Gastrocnemius medialis (tissue), 4 donors: ENCODE data around the gene MSTN. TPM values are rescaled to one million over a fixed set of nuclear protein-coding genes. Genes with fewer than 3 reads are reported as not detected.
A peak's percentile ranks its signal among the peaks of the same experiment; 100 is the strongest.

ENCODE experiments used
- ATAC-seq, 2 donors: fragments of 150-250 bp; one replicate each; pipeline ENCODE4 v1.9.1; 2016
- DNase-seq, 2 donors: peaks; one replicate each; pipeline ENCODE4 v3.0.0-alpha.2; 2019
- H3K27ac ChIP-seq, 4 donors: fragments of 200-600 bp; sonication (generic); 1 replicate in 1 of 4; 2 replicates in 3 of 4; pipeline ENCODE4 v1.5.1; 2016 to 2018; ENCODE audit warnings: mild to moderate bottlenecking in 2 of 4, moderate library complexity in 1 of 4
- H3K27me3 ChIP-seq, 3 donors: fragments of 200-600 bp; sonication (generic) in 2 of 3; 1 replicate in 1 of 3; 2 replicates in 2 of 3; pipeline versions ENCODE4 v1.5.1 to v1.6.0; 2016 to 2019; ENCODE audit warnings: mild to moderate bottlenecking in 1 of 3, moderate library complexity in 1 of 3
- H3K36me3 ChIP-seq, 2 donors: fragments of 200-600 bp; sonication (generic) in 1 of 2; one replicate each; pipeline ENCODE4 v1.5.1; 2017 to 2018
- H3K4me1 ChIP-seq, 2 donors: fragments of 200-600 bp; sonication (generic) in 1 of 2; one replicate each; pipeline ENCODE4 v1.5.1; 2016 to 2017; ENCODE audit warnings: mild to moderate bottlenecking in 2 of 2
- H3K4me3 ChIP-seq, 4 donors: fragments of 200-600 bp; sonication (generic) in 3 of 4; 1 replicate in 1 of 4; 2 replicates in 3 of 4; pipeline ENCODE4 v1.5.1; 2016 to 2019; ENCODE audit warnings: mild to moderate bottlenecking in 2 of 4
- H3K9me3 ChIP-seq, 3 donors: fragments of 200-600 bp; sonication (generic) in 2 of 3; 1 replicate in 1 of 3; 2 replicates in 2 of 3; pipeline ENCODE4 v1.5.1; 2016 to 2019
- POLR2A ChIP-seq, 2 donors: fragments of 450-650 bp; IDR thresholded peaks; one replicate each; pipeline ENCODE4 v1.6.1; 2017; ENCODE audit warnings: antibody characterized with exemption in 2 of 2, mild to moderate bottlenecking in 2 of 2, moderate library complexity in 2 of 2
- in situ Hi-C, 4 donors: fragments of 200-750 bp; cut with MboI; loops; one replicate each; pipeline versions ENCODE4 v1.15.0 to v1.8.0; 2017; ENCODE audit warnings: low sequenced_read_pairs in 4 of 4
- intact Hi-C: fragments of 100-400 bp; cut with DNase I; formaldehyde crosslinking; loops from one replicate; pipeline ENCODE4 v1.15.1; 2023; ENCODE audit warnings: low total_unique reads
- total RNA-seq, 4 donors: library from RNA; depleted of rRNA; stranded (reverse); fragments of >200 nt; gene quantifications; one replicate each; pipeline versions ENCODE4 v1.1.0 to v1.2.3, GENCODE V29; 2016
- TF ChIP-seq, protein P1 (sequence below), 5 experiments: fragments of 450-650 bp in 3 of 5; fragments of 200-600 bp in 2 of 5; sonication (generic) in 2 of 5; IDR thresholded peaks in 4 of 5; conservative IDR thresholded peaks in 1 of 5; 1 replicate in 4 of 5; 2 replicates in 1 of 5; pipeline ENCODE4 v1.5.1; 2016 to 2019; ENCODE audit warnings: antibody characterized with exemption in 5 of 5, mild to moderate bottlenecking in 3 of 5, moderate library complexity in 3 of 5

MSTN gene
- total RNA-seq, 4 donors from 2014 or later = 0.11 to 6.2 (median 1.2) TPM

- no peaks in the 10 kb centered on the region for H3K9me3 ChIP-seq
- no peak overlapping the region for H3K4me3 ChIP-seq
- ATAC-seq = no peak
- peaks cover 0 to 6% of the 10 kb centered on the region in 2 donors for H3K4me1 ChIP-seq
- H3K27ac ChIP-seq = no peak overlapping the region
- intact Hi-C loops = loop anchor here (5.0 to 10.0 kb wide), 2 partner anchors 316 to 404 kb away; partner anchors contain the start of gene ASNSD1
- in situ Hi-C loops = loop anchor here in 2 of 4 donors (10.0 to 25.0 kb wide), 2 partner anchors 274 to 281 kb away; partner anchors contain the start of genes ORMDL1 (in 1 of the 2) and PMS1 (in 1 of the 2)
- no peak for DNase-seq
- no peak for TF ChIP-seq POLR2A (IDR thresholded peaks at IDR 0.05)
- H3K27me3 ChIP-seq = no peaks in the 10 kb centered on the region
- no peaks in the 10 kb centered on the region for H3K36me3 ChIP-seq
Observed at GRCh38 chr2:190068764-190069163, 6.2 kb upstream of the MSTN start.

DNA sequence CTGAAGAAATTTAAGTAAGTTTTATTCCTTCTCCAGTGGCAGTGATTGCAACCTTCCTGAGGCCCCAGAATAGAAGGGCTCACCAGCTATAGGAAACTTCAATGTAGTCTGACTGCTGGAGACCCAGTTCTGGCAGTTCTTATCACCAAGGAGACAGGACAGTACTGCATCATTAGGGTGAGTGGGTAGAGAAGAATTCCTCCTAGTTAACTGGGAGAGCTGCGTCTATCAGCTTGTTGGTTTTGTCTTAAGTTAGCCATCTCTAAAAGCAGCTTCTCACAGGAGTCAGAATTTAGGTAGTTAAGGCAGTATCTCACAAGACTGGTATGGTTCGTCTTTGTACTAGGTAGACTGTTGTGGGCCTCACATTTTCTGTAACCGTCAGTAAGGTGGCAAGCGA is 3.3 kb upstream of the MSTN start:
- in situ Hi-C loops = loop anchor here in 2 of 4 donors (10.0 to 25.0 kb wide), 2 partner anchors 271 to 279 kb away; partner anchors contain the start of genes ORMDL1 (in 1 of the 2) and PMS1 (in 1 of the 2)
- ATAC-seq (no peak), DNase-seq (no peak)
- no peak overlapping the region for H3K27ac ChIP-seq
- intact Hi-C loops = loop anchor here (5.0 to 10.0 kb wide), 2 partner anchors 314 to 401 kb away; partner anchors contain the start of gene ASNSD1
- H3K4me3 ChIP-seq = no peak overlapping the region
- H3K9me3 ChIP-seq = no peaks in the 10 kb centered on the region
- TF ChIP-seq, protein P1, sequence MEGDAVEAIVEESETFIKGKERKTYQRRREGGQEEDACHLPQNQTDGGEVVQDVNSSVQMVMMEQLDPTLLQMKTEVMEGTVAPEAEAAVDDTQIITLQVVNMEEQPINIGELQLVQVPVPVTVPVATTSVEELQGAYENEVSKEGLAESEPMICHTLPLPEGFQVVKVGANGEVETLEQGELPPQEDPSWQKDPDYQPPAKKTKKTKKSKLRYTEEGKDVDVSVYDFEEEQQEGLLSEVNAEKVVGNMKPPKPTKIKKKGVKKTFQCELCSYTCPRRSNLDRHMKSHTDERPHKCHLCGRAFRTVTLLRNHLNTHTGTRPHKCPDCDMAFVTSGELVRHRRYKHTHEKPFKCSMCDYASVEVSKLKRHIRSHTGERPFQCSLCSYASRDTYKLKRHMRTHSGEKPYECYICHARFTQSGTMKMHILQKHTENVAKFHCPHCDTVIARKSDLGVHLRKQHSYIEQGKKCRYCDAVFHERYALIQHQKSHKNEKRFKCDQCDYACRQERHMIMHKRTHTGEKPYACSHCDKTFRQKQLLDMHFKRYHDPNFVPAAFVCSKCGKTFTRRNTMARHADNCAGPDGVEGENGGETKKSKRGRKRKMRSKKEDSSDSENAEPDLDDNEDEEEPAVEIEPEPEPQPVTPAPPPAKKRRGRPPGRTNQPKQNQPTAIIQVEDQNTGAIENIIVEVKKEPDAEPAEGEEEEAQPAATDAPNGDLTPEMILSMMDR (IDR thresholded peaks at IDR 0.05 in 4 of 5, conservative IDR thresholded peaks at IDR 0.05 in 1 of 5) = no peak
- no peak for TF ChIP-seq POLR2A (IDR thresholded peaks at IDR 0.05)
- H3K27me3 ChIP-seq = no peaks in the 10 kb centered on the region
- peaks cover 0 to 15% of the 10 kb centered on the region in 2 donors for H3K4me1 ChIP-seq
- H3K36me3 ChIP-seq = no peaks in the 10 kb centered on the region

GRCh38 chr2:190063624-190064023 is 1.1 kb upstream of the MSTN start:
- TF ChIP-seq, protein P1 (IDR thresholded peaks at IDR 0.05 in 4 of 5, conservative IDR thresholded peaks at IDR 0.05 in 1 of 5) = no peak
- no peak for TF ChIP-seq POLR2A (IDR thresholded peaks at IDR 0.05)
- Histone ChIP-seq H3K27ac (peak overlapping the region in 1 of 4 donors; percentile 74), H3K4me1 (peaks cover 6 to 24% of the 10 kb centered on the region in 2 donors), H3K4me3 (no peak overlapping the region), H3K36me3 (no peaks in the 10 kb centered on the region), H3K9me3 (no peaks in the 10 kb centered on the region), H3K27me3 (no peaks in the 10 kb centered on the region)
- no peak for ATAC-seq
- in situ Hi-C loops = loop anchor here in 2 of 4 donors (10.0 to 25.0 kb wide), 2 partner anchors 269 to 276 kb away; partner anchors contain the start of genes ORMDL1 (in 1 of the 2) and PMS1 (in 1 of the 2)
- no peak for DNase-seq
- intact Hi-C loops = loop anchor here (10.0 kb wide), 1 partner anchor 399 kb away; the partner anchor contains the start of gene ASNSD1

GRCh38 chr2:190062053-190062452 is 476 bp downstream of the MSTN start:
- H3K27me3 ChIP-seq = no peaks in the 10 kb centered on the region
- in situ Hi-C loops = loop anchor here in 2 of 4 donors (10.0 to 25.0 kb wide), 2 partner anchors 267 to 275 kb away; partner anchors contain the start of genes ORMDL1 (in 1 of the 2) and PMS1 (in 1 of the 2)
- ATAC-seq (peak; percentile 30 to 56), DNase-seq (no peak)
- no peaks in the 10 kb centered on the region for H3K9me3 ChIP-seq
- H3K4me1 ChIP-seq = peaks cover 6 to 24% of the 10 kb centered on the region in 2 donors
- H3K36me3 ChIP-seq = no peaks in the 10 kb centered on the region
- H3K4me3 ChIP-seq = peak overlapping the region; percentile 33 to 48 (median 46)
- TF ChIP-seq POLR2A (IDR thresholded peaks at IDR 0.05) = no peak
- TF ChIP-seq, protein P1 (IDR thresholded peaks at IDR 0.05 in 4 of 5, conservative IDR thresholded peaks at IDR 0.05 in 1 of 5) = no peak
- intact Hi-C loops = loop anchor here (10.0 kb wide), 1 partner anchor 397 kb away; the partner anchor contains the start of gene ASNSD1
- peak overlapping the region; percentile 46 to 76 (median 70) for H3K27ac ChIP-seq

- peak overlapping the region; percentile 15 to 48 (median 38) for H3K4me3 ChIP-seq
- no peaks in the 10 kb centered on the region for H3K36me3 ChIP-seq
- H3K27me3 ChIP-seq = no peaks in the 10 kb centered on the region
- intact Hi-C loops = loop anchor here (10.0 kb wide), 1 partner anchor 396 kb away; the partner anchor contains the start of gene ASNSD1
- peaks cover 6 to 24% of the 10 kb centered on the region in 2 donors for H3K4me1 ChIP-seq
- ATAC-seq = peak; percentile 66 to 70
- H3K27ac ChIP-seq = peak overlapping the region; percentile 46 to 76 (median 70)
- H3K9me3 ChIP-seq = no peaks in the 10 kb centered on the region
- no peak for DNase-seq
- TF ChIP-seq, protein P1 (IDR thresholded peaks at IDR 0.05 in 4 of 5, conservative IDR thresholded peaks at IDR 0.05 in 1 of 5) = no peak
- no peak for TF ChIP-seq POLR2A (IDR thresholded peaks at IDR 0.05)
- in situ Hi-C loops = loop anchor here in 2 of 4 donors (10.0 to 25.0 kb wide), 2 partner anchors 266 to 273 kb away; partner anchors contain the start of genes ORMDL1 (in 1 of the 2) and PMS1 (in 1 of the 2)
Observed at GRCh38 chr2:190060626-190061025, 1.9 kb downstream of the MSTN start.
